ENCODE data around the gene VLDLR. TPM values are rescaled to one million over a fixed set of nuclear protein-coding genes. Genes with fewer than 3 reads are reported as not detected.
A peak's percentile ranks its signal among the peaks of the same experiment; 100 is the strongest.

The VLDLR gene
- total RNA-seq, result 11.1 and 21.1 TPM in 2 replicates

DNA sequence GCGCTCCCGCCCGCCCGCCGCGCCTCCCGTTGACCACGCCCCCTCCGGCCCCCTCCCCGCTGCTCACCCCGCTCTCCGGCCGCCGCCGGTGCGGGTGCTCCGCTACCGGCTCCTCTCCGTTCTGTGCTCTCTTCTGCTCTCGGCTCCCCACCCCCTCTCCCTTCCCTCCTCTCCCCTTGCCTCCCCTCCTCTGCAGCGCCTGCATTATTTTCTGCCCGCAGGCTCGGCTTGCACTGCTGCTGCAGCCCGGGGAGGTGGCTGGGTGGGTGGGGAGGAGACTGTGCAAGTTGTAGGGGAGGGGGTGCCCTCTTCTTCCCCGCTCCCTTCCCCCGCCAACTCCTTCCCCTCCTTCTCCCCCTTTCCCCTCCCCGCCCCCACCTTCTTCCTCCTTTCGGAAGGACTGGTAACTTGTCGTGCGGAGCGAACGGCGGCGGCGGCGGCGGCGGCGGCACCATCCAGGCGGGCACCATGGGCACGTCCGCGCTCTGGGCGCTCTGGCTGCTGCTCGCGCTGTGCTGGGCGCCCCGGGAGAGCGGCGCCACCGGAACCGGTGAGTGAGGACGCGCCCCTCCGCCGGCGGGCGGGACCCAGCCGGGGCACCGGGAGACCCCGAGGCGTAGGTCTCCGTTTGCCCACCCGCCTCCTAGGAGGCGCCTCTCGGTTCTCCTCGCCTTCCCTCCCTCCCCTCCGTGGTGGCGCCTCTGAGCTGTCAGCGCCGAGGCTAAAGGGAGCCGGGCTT, at the start of gene VLDLR:
TSS of gene VLDLR (plus strand) at position 66 of the 739 bp plus-strand sequence. CDS start at position 469, 403 bp downstream.
- peak; percentile 40 for DNase-seq

DNA sequence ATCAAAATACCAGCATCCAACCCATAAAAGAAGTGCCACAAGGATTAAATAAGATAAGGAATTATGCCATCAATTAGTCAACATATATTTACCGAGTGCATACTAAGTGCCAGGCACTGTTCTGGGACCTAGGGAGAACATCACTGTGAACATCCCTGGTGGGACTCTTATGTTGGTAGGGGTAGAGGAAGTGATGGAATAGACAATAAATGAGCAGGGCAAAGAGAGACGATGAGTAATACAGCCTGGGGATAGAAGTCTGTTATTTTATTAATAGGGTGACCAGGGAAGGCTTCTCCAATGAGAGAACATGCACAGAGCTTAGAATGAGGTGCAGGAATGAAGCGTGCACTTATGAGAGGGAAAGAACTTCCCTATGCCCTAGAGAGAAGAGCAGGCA, 47.4 kb upstream of the VLDLR start:
- no peak for DNase-seq

DNA sequence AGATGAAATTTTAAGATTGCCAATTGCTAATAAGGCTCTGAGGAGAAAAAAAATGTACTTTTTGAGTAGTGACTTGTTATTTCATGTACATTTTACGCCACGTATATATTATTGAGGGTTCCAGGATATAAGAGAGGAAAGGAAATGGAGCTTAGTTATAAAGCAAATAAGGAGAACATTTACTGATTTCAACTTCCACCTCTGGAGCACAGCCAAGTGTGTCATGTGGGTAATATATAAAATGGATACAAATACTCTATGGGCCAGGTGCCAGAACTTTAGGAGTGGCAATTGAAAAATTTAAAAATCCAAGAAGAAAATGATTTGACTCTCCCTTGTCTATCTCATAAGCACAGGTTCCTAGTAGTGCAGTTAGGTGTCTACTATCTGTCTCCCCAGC, 45.0 kb upstream of the VLDLR start:
- DNase-seq, result peak; percentile 28

DNA sequence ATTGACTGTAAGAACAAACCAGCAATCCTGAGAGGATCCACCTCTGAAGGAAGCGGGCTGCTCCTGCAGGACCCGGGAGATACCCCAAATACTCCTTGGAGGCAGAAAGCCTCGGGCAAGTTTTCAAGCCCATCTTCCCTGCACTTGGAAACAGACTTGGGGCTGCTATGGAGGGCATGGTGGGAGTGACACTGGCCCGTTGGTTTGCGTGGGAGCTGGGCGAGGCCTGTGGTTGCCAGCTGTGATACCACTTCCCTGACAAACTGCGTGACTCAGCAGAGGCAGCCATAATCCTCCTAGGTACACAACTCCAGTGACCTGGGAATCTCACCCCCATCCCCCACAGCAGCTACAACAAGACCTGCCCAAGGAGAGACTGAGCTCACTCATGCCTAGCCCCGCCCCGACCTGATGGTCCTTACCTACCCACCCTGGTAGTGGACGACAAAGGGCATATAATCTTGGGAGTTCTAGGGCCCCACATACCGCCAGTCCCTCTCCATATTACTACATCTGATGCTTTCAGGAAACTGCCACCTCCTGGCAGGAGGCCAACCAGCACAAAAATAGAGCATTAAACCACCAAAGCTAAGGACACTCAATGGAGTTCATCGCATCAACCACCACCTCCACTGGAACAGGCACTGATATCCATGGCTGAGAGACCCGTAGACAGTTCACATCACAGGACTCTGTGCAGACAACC, 38.1 kb upstream of the VLDLR start:
- no peak for DNase-seq

DNA sequence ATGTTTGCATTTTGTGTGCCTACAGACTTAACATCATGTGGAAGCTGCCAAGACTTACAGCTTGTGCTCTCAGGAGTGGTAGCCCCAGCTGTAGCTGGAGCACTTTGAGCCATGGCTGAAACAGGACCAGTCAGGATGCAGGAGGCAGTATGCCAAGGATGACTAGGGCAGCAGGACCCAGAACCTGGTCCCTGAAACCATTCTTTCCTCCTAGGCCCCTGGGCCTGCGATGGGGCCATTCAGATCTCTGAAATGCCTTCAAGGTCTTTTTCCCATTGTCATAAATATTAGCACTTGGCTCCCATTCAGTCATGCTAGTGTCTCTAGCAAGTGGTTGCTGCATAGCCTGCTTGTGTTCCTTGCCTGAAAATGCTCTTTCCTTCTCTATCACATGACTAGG, 29.6 kb upstream of the VLDLR start:
- no peak for DNase-seq

DNA sequence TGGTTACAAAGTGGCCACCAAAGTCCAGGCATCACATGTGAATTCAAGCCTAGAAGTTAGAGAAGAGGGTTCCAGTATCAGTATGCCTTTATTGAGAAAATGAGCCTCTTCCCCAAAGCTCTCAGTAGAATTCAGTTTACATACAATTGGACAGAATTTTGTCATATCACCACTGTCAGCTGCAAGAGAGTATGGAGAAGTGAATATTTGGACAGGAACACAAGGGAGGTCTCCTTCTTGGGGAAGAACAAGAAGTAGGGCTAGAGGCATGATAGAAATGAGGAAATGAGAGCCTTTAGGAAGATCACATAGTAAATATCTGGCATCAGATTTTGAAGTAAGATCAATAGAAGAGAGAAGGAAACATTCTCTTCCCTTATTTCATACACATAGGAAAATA, 27.8 kb upstream of the VLDLR start:
- DNase-seq, result no peak

DNA sequence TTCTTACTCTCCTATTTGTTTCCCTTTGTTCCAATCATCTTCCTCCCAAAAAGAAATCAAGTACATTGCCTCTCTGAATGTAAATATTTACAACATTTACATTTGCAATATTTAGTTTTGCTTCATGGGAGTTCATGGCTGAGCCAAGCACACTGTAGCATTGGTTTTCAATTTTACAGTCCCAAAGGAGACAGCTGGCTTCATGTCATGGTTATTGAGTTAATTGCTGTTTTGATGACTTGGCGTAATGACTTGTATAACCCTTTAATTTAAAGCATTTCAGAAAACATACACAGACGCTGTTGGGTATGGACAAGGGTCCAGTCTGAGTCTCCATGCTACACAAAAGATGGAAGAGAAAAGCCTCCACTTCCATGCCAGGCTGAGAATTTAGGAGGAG, 25.6 kb upstream of the VLDLR start:
- no peak for DNase-seq

DNA sequence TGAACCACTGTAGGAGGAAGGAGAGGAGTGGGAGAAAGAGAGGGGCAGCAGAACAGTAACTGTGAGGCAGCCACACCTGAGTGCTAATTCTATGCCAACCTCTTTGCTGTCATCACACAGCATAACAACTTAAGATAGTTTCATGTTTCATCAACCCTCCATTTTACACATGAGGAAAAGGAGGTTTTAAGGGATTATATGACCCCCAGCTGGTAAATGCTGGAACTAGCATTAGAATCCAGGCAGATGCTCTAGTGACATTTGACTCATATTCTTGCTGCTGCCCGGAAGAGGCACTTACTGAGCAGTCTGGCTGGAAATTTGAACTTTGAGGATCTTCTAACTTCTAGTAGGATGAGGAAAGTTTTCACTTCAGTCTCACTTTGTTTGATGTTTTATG, 24.1 kb upstream of the VLDLR start:
- DNase-seq, result no peak

DNA sequence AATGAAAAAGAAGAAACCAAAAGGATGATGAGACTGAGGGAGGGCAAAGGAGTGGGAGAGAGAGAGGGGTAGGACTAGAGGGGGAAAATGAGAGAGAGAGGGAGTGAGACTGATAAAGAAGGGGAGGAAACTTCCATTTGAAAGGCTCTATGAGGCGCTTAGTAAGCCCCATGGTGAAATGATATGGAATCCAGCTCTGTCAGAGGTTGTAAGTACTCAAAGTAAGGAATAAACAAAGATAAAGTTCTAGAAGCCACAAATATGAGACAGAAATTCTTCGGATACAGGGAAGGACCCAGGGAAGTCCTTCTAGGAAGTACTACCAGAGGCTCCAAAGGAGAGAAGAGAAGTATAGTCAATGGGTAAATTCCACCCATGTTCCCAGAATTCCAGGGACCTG, 21.7 kb upstream of the VLDLR start:
- DNase-seq, result no peak

DNA sequence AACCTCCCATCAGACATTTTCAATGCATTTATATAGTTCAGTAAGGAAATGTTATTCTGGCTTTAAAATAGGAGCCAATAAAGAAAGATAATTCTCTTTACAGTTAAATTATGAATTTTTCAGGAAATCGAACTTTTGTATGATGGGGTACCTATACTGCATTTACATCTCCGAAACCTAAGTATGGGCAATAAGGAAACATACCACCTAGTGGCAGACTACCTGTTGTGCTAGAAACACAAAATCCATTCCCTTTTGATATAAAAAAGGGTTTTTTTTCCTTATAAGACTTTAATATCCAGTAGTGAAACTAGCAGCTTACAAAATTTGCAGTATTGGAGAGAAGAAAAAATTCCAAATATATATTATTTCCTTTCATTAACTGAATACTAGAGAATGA, 21.3 kb upstream of the VLDLR start:
- no peak for DNase-seq

DNA sequence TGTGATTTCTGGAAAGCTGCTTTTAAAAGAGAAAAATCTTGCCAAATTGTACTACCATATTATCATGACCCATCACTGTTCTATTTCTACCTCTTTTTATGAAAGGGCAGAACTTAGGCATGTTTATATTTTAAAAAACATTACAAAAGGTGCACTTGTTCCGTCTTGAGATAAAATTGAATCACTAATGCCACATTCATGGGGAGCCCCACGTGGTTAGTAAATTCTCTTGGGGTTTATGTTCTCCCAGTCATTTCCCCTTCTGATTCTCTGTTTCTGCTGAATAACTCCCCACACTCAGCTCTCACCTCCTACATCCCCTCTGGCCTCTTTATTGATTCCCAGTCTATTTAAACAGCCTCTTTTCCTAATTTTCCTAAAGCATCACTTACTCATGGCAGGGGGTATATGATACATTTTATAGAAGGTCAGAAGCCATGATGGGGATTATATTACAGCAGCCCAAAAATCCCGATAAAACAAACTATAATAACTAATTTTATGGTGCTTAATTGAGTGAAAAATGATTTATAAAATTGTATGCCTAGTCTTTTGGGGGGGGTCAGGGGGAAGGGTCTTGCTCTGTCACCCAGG, 19.7 kb upstream of the VLDLR start:
- DNase-seq, result no peak

DNA sequence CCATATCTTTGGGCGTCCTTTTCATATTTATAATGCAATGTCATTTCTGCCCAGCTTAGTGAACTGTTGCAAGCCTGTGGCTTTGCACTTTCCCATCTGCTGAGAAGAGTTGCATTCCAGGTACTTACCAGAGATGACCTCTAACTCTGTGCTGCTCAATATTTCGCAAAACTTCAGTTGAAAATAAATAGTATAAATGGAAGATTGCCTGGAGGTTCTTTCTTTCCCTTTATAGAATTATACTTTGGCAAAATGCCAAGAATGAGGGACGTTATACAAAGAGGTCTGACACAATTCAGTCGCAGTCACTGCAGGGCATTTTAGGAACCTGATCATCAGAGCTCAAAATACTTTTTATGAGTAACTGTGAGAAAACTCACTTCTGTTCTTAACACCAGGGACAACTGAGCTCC, 18.9 kb upstream of the VLDLR start:
- DNase-seq, result peak; percentile 6

DNA sequence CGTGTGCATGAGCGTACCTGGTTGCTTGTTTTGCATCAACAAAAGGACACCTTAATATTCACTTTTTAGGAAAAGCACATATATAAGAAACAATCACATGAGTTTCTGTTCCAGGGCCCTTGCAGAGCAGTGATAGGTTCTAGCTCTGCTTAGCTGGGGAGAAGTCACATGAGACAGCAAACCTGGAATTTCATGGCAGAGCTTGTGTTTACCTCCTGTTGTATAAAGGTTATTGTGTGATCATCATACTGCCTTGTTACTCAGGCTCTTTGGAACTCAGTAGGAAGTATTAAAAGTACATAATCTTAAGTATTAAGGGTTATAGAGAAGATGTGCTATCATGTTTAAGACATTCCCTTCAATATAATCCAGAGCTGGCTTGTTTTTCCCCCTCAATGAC, 18.0 kb upstream of the VLDLR start:
- no peak for DNase-seq

DNA sequence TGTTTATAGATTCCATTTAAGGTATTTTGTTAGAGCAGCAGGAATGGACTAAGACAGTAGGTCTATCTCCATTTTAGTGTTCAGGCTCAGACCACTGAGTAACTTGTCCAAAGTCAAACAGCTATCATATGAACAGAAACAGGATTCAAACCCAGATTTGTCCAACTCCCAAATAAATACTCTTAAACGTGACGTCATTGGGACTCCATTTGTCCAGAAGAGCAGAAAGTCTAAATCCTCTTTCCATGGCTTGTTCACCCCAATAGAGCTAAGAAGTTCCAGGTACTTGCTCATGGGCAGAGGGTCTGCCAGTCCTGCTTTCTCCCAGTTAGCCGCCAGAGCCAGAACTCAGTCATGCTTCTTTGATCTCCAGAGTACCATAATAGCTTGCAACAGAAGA, 16.3 kb upstream of the VLDLR start:
- DNase-seq, result no peak

DNA sequence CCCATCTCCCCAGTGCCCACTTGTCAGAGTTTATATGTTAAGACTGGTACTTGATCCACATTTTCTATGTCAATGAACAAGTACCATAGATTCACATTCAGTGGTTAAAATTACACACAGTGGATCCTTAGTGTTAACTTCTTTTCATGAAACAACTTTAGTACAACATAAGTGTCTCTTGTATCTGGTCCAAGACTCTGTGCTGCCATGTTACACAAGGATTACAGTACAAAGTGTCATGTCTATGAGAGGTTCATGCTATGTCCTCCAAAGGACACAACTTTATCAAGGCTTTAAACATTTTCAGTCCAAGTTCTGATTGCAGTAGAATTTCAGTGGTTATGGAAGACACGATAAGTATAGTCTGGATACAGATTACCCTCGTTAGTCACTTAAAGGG, 13.3 kb upstream of the VLDLR start:
- DNase-seq, result no peak

DNA sequence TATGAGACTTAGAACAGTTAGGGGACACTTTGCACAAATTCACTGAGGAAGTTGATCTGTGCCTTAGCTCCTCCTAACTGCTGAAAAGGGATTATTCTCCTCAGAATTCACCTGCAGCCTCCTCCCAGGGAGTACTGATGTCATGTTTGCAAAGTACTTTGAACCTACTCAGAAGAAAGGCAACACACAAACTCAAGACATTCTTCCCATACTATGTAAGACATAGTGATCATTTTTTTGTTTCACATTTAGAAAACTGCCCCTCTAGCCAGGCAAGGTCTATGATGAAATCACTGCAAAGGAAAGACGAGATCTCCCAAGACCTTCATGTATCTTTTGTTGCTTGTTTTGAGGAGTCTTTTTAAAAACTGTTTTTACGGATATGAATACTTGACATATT, 10.6 kb upstream of the VLDLR start:
- DNase-seq, result no peak

DNA sequence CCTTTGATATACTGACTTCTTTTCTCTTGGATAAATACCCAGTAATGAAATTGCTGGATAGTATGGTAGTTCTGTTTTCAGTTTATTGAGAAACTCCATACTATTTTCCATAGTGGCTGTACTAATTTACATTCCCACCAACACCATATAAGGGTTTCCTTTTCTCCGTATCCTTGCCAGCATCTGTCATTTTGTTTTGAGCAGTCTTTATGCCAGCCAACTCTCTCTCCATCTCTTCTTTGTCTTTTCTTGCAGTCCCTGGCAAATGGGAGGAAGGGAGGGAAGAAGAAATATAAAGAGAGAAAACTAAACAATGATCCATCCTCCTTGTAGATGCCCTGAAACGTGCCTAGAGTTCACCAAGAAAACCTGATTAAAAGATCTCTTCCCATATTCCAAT, 9.6 kb upstream of the VLDLR start:
- DNase-seq, result no peak

DNA sequence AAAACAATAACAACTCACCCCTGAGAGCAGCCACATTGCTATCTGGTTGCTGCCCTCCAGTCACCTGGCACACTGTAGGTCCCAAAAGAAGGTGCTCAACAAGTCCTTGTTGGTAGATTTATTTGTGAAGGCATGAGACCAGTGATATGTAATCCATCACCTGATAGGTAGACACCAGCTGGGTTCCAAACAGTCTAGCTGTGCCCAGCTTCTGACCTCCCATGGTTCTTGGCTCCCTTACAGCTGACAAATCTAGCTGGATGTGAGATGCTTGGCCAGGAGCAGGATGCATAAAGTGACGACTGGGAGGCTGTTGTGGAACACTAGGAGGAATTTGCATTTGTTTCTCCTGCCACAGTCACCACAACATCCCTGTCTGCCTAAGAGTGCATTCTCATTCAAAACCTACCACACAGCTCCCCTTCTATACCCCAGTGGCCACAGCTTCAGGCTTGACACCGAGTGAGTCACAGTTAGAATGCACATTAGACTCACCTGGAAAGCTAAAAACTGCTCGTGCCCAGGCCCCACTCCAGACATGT, 7.8 kb upstream of the VLDLR start:
- no peak for DNase-seq

DNA sequence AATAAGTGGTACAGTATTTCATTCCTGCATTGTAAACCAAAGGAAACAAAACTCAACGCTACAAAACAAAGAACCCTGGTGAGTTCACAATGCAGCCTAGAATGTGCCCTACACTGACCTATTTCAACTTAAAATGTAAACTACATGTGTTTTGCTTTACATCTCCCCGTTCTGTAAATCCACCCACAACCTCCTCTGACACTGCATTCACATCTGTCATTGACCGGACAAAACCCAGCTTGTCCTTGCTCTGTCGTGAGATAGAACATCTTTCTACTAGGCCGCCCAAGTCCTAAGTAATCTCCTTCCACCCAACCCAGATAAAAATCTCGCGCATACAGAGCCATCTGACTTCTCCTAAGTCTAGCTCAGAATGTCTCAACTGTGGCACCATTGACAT, 6.1 kb upstream of the VLDLR start:
- no peak for DNase-seq

DNA sequence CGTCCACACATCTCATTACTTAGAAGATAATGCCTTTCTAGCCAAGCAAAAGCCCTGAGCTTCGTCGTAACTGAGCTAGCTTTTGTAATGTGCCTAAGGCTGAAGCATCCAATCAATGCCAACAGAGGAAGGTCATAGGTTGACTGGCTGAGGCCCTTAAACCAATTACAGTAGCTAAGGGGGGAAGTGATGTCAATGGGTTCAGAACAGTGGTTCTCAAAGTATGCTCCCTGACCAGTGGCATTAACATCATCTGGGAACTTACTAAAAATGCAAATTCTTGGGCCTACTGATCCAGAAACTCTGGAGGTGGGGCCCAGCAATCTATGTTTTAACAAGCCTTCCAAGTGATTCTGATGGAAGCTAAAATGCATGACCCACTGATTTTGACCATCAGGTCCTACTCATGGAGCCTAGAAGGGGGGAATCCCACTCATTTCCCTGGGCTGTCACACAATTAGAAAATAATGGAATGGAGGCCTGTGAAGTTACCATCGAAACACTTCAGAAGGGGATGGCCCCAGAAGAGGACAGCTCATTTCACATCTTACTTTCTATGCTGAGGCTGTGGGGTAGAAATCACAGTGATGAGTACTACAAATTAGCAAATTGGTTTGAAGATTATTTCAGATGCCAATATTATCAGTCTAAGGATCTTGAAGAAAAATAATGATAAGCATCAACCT, 4.8 kb upstream of the VLDLR start:
- no peak for DNase-seq

DNA sequence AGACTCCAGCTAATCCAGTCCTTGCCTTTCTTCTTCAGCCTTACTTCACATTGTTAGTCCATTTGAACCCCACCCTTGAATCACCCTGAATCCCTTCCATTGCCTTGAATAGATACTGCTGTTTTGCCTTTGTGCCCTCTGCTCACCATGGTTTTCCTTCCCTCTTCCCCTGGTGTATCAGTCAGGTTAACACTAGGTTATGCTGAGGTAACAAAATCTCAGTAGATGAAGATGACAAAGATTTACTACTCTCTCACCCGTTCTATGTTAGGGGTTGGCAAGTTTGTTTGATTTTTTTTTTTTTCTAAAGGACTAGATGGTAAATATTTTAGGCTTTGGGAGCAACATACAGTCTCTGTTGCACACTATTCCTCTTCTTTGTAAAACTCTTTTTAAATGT, 3.3 kb upstream of the VLDLR start:
- no peak for DNase-seq

DNA sequence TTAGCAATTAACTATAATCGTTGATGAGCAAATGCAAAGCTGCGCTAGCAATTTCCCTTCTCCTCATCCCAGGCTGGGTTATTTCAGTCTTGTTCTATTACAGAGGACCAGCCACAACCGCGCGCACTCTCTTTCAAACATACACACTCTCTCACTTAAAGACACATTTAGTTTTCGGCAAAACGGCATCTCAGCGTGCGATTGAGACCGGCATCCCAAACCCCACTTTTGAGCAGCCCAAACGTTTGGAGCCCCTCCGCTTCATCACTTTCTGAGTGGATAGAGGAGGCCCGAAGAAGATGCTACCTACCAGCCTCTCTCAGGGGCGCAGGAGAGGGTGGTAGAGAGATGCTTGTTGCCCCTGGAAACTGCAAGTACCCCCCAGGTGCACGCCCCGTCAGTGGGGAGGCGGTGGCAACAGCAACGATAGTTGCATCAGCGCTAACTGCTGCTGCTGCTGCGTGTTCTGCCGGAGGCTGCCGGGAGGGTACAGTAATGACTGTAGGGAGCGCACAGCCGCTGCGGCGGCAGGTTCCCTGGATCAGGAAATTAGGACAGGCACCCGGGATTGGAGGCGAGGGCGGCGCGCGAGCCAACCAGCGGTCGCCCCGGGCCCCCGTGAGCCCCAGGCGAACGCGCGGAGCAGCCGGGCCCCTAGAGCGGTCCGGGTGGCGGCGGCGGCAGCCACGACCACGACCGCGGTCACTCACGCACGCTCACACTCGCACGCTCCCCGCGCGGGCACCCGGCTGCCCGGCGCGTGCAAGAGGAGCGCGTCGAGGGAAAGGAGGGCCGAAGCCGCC, 467 bp upstream of the VLDLR start:
- DNase-seq, result peak; percentile 76

All from dermis blood vessel endothelial cell (primary cell).